HEK293 (cell line): ENCODE results near the gene MYRIP.
"Not testable (repeated sequence)": the region's sequence is repeated elsewhere in the genome, so short reads cannot be mapped to it uniquely, and the experiment has no call there.

Experiments used
- CTCF ChIA-PET: fragments of 350-600 bp; formaldehyde crosslinking; extraction: SDS; loops from one replicate; lab custom pipeline; 2021; ENCODE audit warnings: antibody characterized with exemption; lab: Yijun Ruan, JAX
- POLR2A ChIA-PET: fragments of 300-600 bp; formaldehyde crosslinking; extraction: SDS; loops from one replicate; lab custom pipeline; 2020; ENCODE audit warnings: antibody characterized with exemption, inconsistent platforms; lab: Yijun Ruan, JAX
- H3K27ac ChIP-seq: fragments of 200-500 bp; sonication (Bioruptor generic); 2 replicates; pipeline ENCODE4 v1.5.1; 2014; ENCODE audit warnings: low read depth, low read length, control low read depth, inconsistent platforms; ENCODE audit errors: extremely low read depth
- H3K36me3 ChIP-seq, 2 experiments: fragments of 200-500 bp in 1 of 2; sonication (Bioruptor generic) in 1 of 2; 1 replicate in 1 of 2; 2 replicates in 1 of 2; pipeline ENCODE4 v1.5.1; 2014 to 2017; ENCODE audit warnings: inconsistent platforms in 2 of 2, low read length in 2 of 2; ENCODE audit not compliant: control insufficient read depth in 2 of 2, insufficient read depth in 1 of 2
- H3K4me1 ChIP-seq: fragments of 200-500 bp; sonication (Bioruptor generic); 2 replicates; pipeline ENCODE4 v1.5.1; 2014; ENCODE audit warnings: mild to moderate bottlenecking, low read length, inconsistent platforms; ENCODE audit not compliant: control insufficient read depth, insufficient read depth
- H3K4me3 ChIP-seq: 2 replicates; pipeline ENCODE4 v1.5.1; 2011; ENCODE audit warnings: low read depth, mild to moderate bottlenecking, control low read depth, low read length, moderate library complexity
- H3K9me3 ChIP-seq: fragments of 200-500 bp; sonication (Bioruptor generic); 2 replicates; pipeline ENCODE4 v1.5.1; 2014; ENCODE audit warnings: low read depth, low read length, inconsistent platforms; ENCODE audit not compliant: control insufficient read depth, insufficient read depth
- HOXC10 ChIP-seq: sonication (generic); formaldehyde crosslinking; IDR thresholded peaks from 2 replicates; pipeline ENCODE4 v1.8.1; 2023; ENCODE audit warnings: mild to moderate bottlenecking, missing genetic modification reagents
- HOXD13 ChIP-seq: sonication (generic); formaldehyde crosslinking; IDR thresholded peaks from 2 replicates; pipeline ENCODE4 v1.8.0; 2022; ENCODE audit warnings: missing genetic modification reagents, borderline replicate concordance
- KLF16 ChIP-seq: fragments of 450-650 bp; formaldehyde crosslinking; IDR thresholded peaks from 2 replicates; pipeline ENCODE4 v1.5.1; 2017; ENCODE audit warnings: missing biosample characterization, missing genetic modification characterization
- MEIS1 ChIP-seq: sonication (generic); formaldehyde crosslinking; IDR thresholded peaks from 2 replicates; pipeline ENCODE4 v1.8.1; 2022; ENCODE audit warnings: missing genetic modification reagents, mild to moderate bottlenecking, borderline replicate concordance
- REPIN1 ChIP-seq: fragments of 450-650 bp; formaldehyde crosslinking; IDR thresholded peaks from 2 replicates; pipeline ENCODE4 v1.5.1; 2017; ENCODE audit warnings: missing biosample characterization, missing genetic modification characterization, low read depth
- SP7 ChIP-seq: fragments of 450-650 bp; formaldehyde crosslinking; IDR thresholded peaks from 2 replicates; pipeline ENCODE4 v1.5.1; 2016; ENCODE audit warnings: missing biosample characterization, missing genetic modification characterization
- ZBTB17 ChIP-seq: fragments of 450-650 bp; formaldehyde crosslinking; IDR thresholded peaks from 2 replicates; pipeline ENCODE4 v1.5.1; 2016; ENCODE audit warnings: missing biosample characterization, missing genetic modification characterization
- ZFP69B ChIP-seq: fragments of 450-650 bp; formaldehyde crosslinking; IDR thresholded peaks from 2 replicates; pipeline ENCODE4 v1.5.1; 2016; ENCODE audit warnings: missing biosample characterization, missing genetic modification characterization
- ZNF112 ChIP-seq: fragments of 450-650 bp; formaldehyde crosslinking; IDR thresholded peaks from 2 replicates; pipeline ENCODE4 v1.5.0; 2017; ENCODE audit warnings: missing biosample characterization, missing genetic modification characterization
- ZNF2 ChIP-seq: fragments of 450-650 bp; formaldehyde crosslinking; IDR thresholded peaks from 2 replicates; pipeline ENCODE4 v1.5.1; 2016; ENCODE audit warnings: missing biosample characterization, missing genetic modification characterization
- ZNF324 ChIP-seq: fragments of 450-650 bp; formaldehyde crosslinking; IDR thresholded peaks from 2 replicates; pipeline ENCODE4 v1.5.1; 2016; ENCODE audit warnings: missing biosample characterization, missing genetic modification characterization
- ZNF354C ChIP-seq: fragments of 450-650 bp; formaldehyde crosslinking; IDR thresholded peaks from 2 replicates; pipeline ENCODE4 v1.5.1; 2016; ENCODE audit warnings: missing biosample characterization, missing genetic modification characterization, low read depth, borderline replicate concordance
- ZNF37A ChIP-seq: fragments of 450-650 bp; IDR thresholded peaks from 2 replicates; pipeline ENCODE4 v1.5.1; 2018; ENCODE audit warnings: missing biosample characterization, missing genetic modification characterization
- ZNF530 ChIP-seq: fragments of 450-650 bp; formaldehyde crosslinking; IDR thresholded peaks from 2 replicates; pipeline ENCODE4 v1.5.1; 2016; ENCODE audit warnings: low read depth, missing biosample characterization, missing genetic modification characterization
- ZNF701 ChIP-seq: fragments of 450-650 bp; formaldehyde crosslinking; IDR thresholded peaks from 2 replicates; pipeline ENCODE4 v1.5.1; 2016; ENCODE audit warnings: missing biosample characterization, missing genetic modification characterization
- ZNF785 ChIP-seq: fragments of 450-650 bp; formaldehyde crosslinking; IDR thresholded peaks from 2 replicates; pipeline ENCODE4 v1.5.1; 2016; ENCODE audit warnings: missing biosample characterization, missing genetic modification characterization
- TF ChIP-seq, protein P1 (sequence below): fragments of 450-650 bp; formaldehyde crosslinking; IDR thresholded peaks from 2 replicates; pipeline ENCODE4 v1.5.1; 2017; ENCODE audit warnings: missing biosample characterization, mild to moderate bottlenecking, missing genetic modification characterization, moderate library complexity
- TF ChIP-seq, protein P2 (sequence below): fragments of 450-650 bp; formaldehyde crosslinking; IDR thresholded peaks from 2 replicates; pipeline ENCODE4 v1.5.1; 2017; ENCODE audit warnings: missing biosample characterization, missing genetic modification characterization

Gene MYRIP

DNA sequence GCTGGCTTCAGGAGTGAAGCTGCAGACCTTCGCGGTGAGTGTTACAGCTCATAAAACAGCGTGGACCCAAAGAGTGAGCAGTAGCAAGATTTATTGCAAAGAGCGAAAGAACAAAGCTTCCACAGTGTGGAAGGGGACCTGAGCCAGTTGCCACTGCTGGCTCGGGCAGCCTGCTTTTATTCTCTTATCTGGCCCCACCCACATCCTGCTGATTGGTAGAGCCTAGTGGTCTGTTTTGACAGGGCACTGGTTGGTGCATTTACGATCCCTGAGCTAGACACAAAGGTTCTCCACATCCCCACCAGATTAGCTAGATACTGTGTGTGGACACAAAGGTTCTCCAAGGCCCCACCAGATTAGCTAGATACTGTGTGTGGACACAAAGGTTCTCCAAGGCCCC is 267.7 kb downstream of the MYRIP start:
- CTCF ChIA-PET, result interaction anchor here (0.9 kb wide), 1 partner anchor 114 kb away, joined by 3 read pairs; no protein-coding TSS in a partner anchor
- not testable (repeated sequence) for H3K27ac ChIP-seq, H3K9me3 ChIP-seq, H3K4me1 ChIP-seq, H3K36me3 ChIP-seq, H3K4me3 ChIP-seq
- POLR2A ChIA-PET, result interaction anchor here (0.6 kb wide), 1 partner anchor 38 kb away, joined by 3 read pairs; no protein-coding TSS in a partner anchor

DNA sequence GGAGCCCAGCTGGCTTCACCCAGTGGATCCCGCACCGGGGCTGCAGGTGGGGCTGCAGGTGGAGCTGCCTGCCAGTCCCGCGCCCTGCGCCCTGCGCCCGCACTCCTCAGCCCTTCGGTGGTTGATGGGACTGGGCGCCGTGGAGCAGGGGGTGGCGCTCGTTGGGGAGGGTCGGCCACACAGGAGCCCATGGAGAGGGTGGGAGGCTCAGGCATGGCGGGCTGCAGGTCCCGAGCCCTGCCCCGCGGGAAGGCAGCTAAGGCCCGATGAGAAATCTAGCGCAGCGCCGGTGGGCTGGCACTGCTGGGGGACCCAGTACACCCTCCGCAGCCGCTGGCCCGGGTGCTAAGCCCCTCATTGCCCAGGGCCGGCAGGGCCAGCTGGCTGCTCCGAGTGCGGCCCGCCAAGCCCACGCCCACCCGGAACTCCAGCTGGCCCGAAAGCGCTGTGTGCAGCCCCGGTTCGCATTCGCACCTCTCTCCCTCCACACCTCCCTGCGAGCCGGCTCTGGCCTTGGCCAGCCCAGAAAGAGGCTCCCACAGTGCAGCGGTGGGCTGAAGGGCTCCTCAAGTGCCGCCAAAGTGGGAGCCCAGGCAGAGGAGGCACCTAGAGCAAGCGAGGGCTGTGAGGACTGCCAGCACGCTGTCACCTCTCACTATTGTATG is 268.6 kb downstream of the MYRIP start:
- H3K4me3 ChIP-seq, H3K27ac ChIP-seq, H3K4me1 ChIP-seq, CTCF ChIA-PET, H3K36me3 ChIP-seq, H3K9me3 ChIP-seq: not testable (repeated sequence)
- POLR2A ChIA-PET, result interaction anchor here (0.6 kb wide), 1 partner anchor 37 kb away, joined by 3 read pairs; no protein-coding TSS in a partner anchor

DNA sequence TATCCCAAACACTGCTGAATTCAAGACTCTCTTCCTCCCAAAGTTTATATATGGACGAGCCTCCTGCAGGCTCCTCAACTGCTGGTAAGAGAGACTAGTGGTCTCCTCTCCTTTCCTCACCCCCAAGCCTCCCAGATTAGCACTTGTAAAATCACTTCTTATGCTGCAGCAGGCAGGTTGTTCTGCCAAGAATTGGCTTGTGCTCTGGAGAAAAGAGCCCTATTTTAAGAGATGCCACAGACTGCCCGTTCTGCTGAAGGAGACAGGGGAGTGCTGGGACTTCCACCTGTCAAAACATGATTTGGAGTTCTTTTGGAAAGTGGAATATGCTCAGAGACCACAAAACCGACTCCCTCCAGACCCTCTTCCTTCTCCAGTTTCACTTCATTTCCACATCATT is 269.2 kb downstream of the MYRIP start:
- Histone ChIP-seq H3K4me3 (no peak overlapping the region), H3K27ac (no peak overlapping the region), H3K9me3 (no peaks in the 10 kb centered on the region), H3K36me3 (no peaks in the 10 kb centered on the region), H3K4me1 (no peaks in the 10 kb centered on the region)
- ChIA-PET CTCF (no interaction called here), POLR2A (no interaction called here)
- TF ChIP-seq ZNF112 (tag by site-specific recombination), result no peak
- TF ChIP-seq ZNF354C (tag by site-specific recombination), result no peak
- TF ChIP-seq ZNF2 (tag by site-specific recombination), result no peak
- TF ChIP-seq, protein P1, sequence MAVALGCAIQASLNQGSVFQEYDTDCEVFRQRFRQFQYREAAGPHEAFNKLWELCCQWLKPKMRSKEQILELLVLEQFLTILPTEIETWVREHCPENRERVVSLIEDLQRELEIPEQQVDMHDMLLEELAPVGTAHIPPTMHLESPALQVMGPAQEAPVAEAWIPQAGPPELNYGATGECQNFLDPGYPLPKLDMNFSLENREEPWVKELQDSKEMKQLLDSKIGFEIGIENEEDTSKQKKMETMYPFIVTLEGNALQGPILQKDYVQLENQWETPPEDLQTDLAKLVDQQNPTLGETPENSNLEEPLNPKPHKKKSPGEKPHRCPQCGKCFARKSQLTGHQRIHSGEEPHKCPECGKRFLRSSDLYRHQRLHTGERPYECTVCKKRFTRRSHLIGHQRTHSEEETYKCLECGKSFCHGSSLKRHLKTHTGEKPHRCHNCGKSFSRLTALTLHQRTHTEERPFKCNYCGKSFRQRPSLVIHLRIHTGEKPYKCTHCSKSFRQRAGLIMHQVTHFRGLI (tag by site-specific recombination), result no peak
- no peak for TF ChIP-seq HOXD13 (CRISPR knock-in tag)
- TF ChIP-seq MEIS1 (CRISPR knock-in tag), result no peak
- no peak for TF ChIP-seq ZNF530 (tag by site-specific recombination)
- no peak for TF ChIP-seq ZFP69B (tag by site-specific recombination)
- no peak for TF ChIP-seq REPIN1 (tag by site-specific recombination)
- TF ChIP-seq ZBTB17 (tag by site-specific recombination), result no peak
- no peak for TF ChIP-seq HOXC10 (CRISPR knock-in tag)
- no peak for TF ChIP-seq ZNF37A
- TF ChIP-seq, protein P2, sequence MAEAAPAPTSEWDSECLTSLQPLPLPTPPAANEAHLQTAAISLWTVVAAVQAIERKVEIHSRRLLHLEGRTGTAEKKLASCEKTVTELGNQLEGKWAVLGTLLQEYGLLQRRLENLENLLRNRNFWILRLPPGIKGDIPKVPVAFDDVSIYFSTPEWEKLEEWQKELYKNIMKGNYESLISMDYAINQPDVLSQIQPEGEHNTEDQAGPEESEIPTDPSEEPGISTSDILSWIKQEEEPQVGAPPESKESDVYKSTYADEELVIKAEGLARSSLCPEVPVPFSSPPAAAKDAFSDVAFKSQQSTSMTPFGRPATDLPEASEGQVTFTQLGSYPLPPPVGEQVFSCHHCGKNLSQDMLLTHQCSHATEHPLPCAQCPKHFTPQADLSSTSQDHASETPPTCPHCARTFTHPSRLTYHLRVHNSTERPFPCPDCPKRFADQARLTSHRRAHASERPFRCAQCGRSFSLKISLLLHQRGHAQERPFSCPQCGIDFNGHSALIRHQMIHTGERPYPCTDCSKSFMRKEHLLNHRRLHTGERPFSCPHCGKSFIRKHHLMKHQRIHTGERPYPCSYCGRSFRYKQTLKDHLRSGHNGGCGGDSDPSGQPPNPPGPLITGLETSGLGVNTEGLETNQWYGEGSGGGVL (tag by site-specific recombination), result no peak
- no peak for TF ChIP-seq ZNF701 (tag by site-specific recombination)
- TF ChIP-seq ZNF785 (tag by site-specific recombination), result no peak
- TF ChIP-seq ZNF324 (tag by site-specific recombination), result no peak
- no peak for TF ChIP-seq KLF16
- TF ChIP-seq SP7 (tag by site-specific recombination), result no peak
